DOHH2 (cell line): ENCODE measurements around the gene DLG1.

Source experiments
- CTCF ChIP-seq: fragments of 200-600 bp; sonication (generic); IDR thresholded peaks from one replicate; pipeline ENCODE4 v1.5.1; 2014; ENCODE audit warnings: antibody characterized with exemption, mild to moderate bottlenecking, low read depth, low read length; ENCODE audit not compliant: poor library complexity, severe bottlenecking
- EZH2phosphoT487 ChIP-seq: fragments of 200-600 bp; sonication (generic); IDR thresholded peaks from 2 replicates; pipeline ENCODE4 v1.6.1; 2017; ENCODE audit warnings: borderline replicate concordance, mild to moderate bottlenecking, antibody characterized with exemption, low read length, moderate library complexity, mixed read lengths

- TF ChIP-seq EZH2phosphoT487, result no peak
- no peak for TF ChIP-seq CTCF
These were observed 14.0 kb upstream of the DLG1 start for GRCh38 chr3:197312431-197312830.
